ENCODE measurements around the gene MVB12A.

GRCh38 chr19:17380426-17381138 lies 39.3 kb upstream of the MVB12A start:
- TF ChIP-seq CTCF (IDR thresholded peaks at IDR 0.05) = no peak
- TF ChIP-seq POLR2A (IDR thresholded peaks at IDR 0.05) = no peak
